ENCODE measurements around the gene P2RX6. TPM values are rescaled to one million over a fixed set of nuclear protein-coding genes. Genes with fewer than 3 reads are reported as not detected.

Gene P2RX6
- total RNA-seq, 2 donors from 2014 or later, result 1.0 to 5.4 TPM

DNA sequence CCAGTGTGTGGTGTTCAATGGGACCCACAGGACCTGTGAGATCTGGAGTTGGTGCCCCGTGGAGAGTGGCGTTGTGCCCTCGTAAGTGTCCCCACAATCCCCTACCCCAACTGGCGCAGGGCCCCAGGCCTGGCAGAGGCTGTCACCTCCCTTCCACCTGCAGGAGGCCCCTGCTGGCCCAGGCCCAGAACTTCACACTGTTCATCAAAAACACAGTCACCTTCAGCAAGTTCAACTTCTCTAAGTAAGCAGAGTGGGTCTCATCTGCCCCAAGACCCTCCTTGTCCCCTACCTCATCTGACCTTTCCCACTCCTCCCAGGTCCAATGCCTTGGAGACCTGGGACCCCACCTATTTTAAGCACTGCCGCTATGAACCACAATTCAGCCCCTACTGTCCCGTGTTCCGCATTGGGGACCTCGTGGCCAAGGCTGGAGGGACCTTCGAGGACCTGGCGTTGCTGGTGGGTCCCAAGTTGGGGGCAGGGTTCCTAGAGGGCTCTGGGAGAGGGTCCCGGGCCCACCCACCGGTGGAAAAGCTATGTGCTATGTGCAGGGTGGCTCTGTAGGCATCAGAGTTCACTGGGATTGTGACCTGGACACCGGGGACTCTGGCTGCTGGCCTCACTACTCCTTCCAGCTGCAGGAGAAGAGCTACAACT lies 8.1 kb downstream of the P2RX6 start:
- Histone ChIP-seq H3K36me3 (no peaks in the 10 kb centered on the region), H3K27ac (no peak overlapping the region), H3K4me1 (peaks cover 0 to 7% of the 10 kb centered on the region in 2 donors), H3K4me3 (no peak overlapping the region), H3K9me3 (no peaks in the 10 kb centered on the region), H3K27me3 (no peaks in the 10 kb centered on the region)
- TF ChIP-seq CTCF (IDR thresholded peaks at IDR 0.05), result no peak
- no peak for DNase-seq (ENCODE audit: low spot score)

DNA sequence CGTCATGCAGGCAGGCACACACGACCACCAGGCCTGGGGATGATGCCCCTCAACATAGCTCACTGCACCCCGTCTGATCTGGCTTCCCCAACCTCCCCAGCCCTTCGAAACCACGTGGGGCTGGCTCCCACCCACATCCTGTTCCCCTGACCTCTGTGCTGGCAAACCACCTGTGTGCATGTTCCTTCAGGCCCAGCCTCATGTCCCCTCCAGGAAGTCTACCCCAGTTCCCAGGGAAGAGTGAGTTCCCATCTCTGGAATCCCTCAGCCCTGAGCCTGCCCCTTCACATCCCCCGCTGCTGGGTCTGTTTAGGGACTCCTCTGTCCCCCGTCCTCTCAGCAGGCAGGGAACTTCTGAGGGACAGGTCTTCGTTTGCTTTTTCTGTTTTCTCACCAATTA lies 10.3 kb downstream of the P2RX6 start:
- Histone ChIP-seq H3K27me3 (no peaks in the 10 kb centered on the region), H3K4me1 (peaks cover 0 to 7% of the 10 kb centered on the region in 2 donors), H3K36me3 (no peaks in the 10 kb centered on the region), H3K9me3 (no peaks in the 10 kb centered on the region), H3K4me3 (no peak overlapping the region), H3K27ac (no peak overlapping the region)
- DNase-seq (ENCODE audit: low spot score), result no peak
- no peak for TF ChIP-seq CTCF (IDR thresholded peaks at IDR 0.05)

GRCh38 chr22:21025763-21026755 lies 11.1 kb downstream of the P2RX6 start:
- no peak overlapping the region for H3K4me3 ChIP-seq
- no peaks in the 10 kb centered on the region for H3K36me3 ChIP-seq
- no peaks in the 10 kb centered on the region for H3K27me3 ChIP-seq
- H3K9me3 ChIP-seq, result no peaks in the 10 kb centered on the region
- DNase-seq (ENCODE audit: low spot score), result no peak
- no peak overlapping the region for H3K27ac ChIP-seq
- TF ChIP-seq CTCF (IDR thresholded peaks at IDR 0.05), result no peak
- peaks cover 0 to 7% of the 10 kb centered on the region in 2 donors for H3K4me1 ChIP-seq

- H3K4me3 ChIP-seq, result no peak overlapping the region
- H3K27ac ChIP-seq, result no peak overlapping the region
- no peak for TF ChIP-seq CTCF (IDR thresholded peaks at IDR 0.05)
Measured at GRCh38 chr22:21026783-21027692, 12.1 kb downstream of the P2RX6 start.

More at GRCh38 chr22:21026783-21027692, 12.1 kb downstream of the P2RX6 start:
- no peaks in the 10 kb centered on the region for H3K9me3 ChIP-seq
- no peak for DNase-seq (ENCODE audit: low spot score)
- H3K4me1 ChIP-seq, result peaks cover 0 to 13% of the 10 kb centered on the region in 2 donors
- no peaks in the 10 kb centered on the region for H3K36me3 ChIP-seq
- peaks cover 2% of the 10 kb centered on the region in 2 donors for H3K27me3 ChIP-seq
